ENCODE measurements around the gene HOXD12. TPM values are rescaled to one million over a fixed set of nuclear protein-coding genes. Genes with fewer than 3 reads are reported as not detected.
A peak's percentile ranks its signal among the peaks of the same experiment; 100 is the strongest.

The HOXD12 gene
- total RNA-seq, 1 experiment from 2014 or later: 0.27 TPM

DNA sequence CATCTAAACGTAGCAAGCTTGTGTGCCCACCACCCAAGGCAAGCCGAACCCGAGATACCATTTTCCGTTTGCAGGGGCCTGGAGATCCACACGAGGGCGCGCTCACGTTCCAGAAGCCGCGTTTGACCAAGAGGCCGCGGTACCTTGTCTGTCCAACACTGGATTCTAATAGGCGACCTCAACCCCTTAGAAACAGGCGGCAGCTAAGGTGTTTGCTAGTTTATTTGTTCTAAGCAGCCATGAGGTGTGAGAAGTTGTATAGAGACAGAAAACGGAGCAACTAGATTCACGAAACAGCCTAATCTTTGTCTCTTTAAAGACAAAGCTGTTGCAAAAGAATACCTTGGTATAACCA is 11.7 kb downstream of the HOXD12 start:
- POLR2A ChIA-PET: no interaction called here
- Histone ChIP-seq H3K79me2 (ENCODE audit: insufficient read depth, low read length) (no peaks in the 10 kb centered on the region), H4K20me1 (ENCODE audit: insufficient read depth) (no peaks in the 10 kb centered on the region), H3K9me3 (ENCODE audit: control insufficient read depth in 1 of 2, insufficient read depth in 1 of 2, low read depth in 1 of 2, low read length in 2 of 2) (no peaks in the 10 kb centered on the region), H3K4me2 (ENCODE audit: low read length) (peak overlapping the region; percentile 37), H3K27ac (ENCODE audit: low read depth, low read length) (no peak overlapping the region), H3K27me3 (ENCODE audit: insufficient read depth, low read length) (no peaks in the 10 kb centered on the region), H3K9me2 (ENCODE audit: insufficient read depth) (no peaks in the 10 kb centered on the region), H3K4me1 (ENCODE audit: control insufficient read depth in 1 of 2, insufficient read depth in 2 of 2, low read length in 2 of 2) (peaks cover 0 to 17% of the 10 kb centered on the region in 2 experiments; a peak in 1 of 4 replicates), H3K4me3 (replicated peaks in 1 of 2; ENCODE audit: low read depth in 1 of 2, low read length in 2 of 2) (no peak overlapping the region), H2AFZ (ENCODE audit: low read depth, low read length, poor library complexity, severe bottlenecking) (peak overlapping the region; percentile 88), H3K36me3 (ENCODE audit: control insufficient read depth in 1 of 2, insufficient read depth in 2 of 2, low read length in 2 of 2) (no peaks in the 10 kb centered on the region), H3K9ac (ENCODE audit: low read length) (no peak overlapping the region)
- no TSS peak for BruUV-seq (replicated peaks)
- DNase-seq (ENCODE audit: low read depth, low spot score): no peak
- ATAC-seq: peak; percentile 82
- RAD21 ChIA-PET (ENCODE audit: low non-redundant PET in 1 of 2, low total read pairs in 2 of 2, uncharacterized antibody in 2 of 2, unreplicated experiment in 2 of 2): no interaction called here
- intact Hi-C loops (cut with micrococcal nuclease): no loop called here
- peak; percentile 55 for TF ChIP-seq YY1 (IDR thresholded peaks at IDR 0.05; ENCODE audit: extremely low read depth, insufficient replicate concordance, low read depth, low read length)
- TF ChIP-seq, protein P1, sequence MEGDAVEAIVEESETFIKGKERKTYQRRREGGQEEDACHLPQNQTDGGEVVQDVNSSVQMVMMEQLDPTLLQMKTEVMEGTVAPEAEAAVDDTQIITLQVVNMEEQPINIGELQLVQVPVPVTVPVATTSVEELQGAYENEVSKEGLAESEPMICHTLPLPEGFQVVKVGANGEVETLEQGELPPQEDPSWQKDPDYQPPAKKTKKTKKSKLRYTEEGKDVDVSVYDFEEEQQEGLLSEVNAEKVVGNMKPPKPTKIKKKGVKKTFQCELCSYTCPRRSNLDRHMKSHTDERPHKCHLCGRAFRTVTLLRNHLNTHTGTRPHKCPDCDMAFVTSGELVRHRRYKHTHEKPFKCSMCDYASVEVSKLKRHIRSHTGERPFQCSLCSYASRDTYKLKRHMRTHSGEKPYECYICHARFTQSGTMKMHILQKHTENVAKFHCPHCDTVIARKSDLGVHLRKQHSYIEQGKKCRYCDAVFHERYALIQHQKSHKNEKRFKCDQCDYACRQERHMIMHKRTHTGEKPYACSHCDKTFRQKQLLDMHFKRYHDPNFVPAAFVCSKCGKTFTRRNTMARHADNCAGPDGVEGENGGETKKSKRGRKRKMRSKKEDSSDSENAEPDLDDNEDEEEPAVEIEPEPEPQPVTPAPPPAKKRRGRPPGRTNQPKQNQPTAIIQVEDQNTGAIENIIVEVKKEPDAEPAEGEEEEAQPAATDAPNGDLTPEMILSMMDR (IDR thresholded peaks at IDR 0.05 in 2 of 3, conservative IDR thresholded peaks at IDR 0.05 in 1 of 3; ENCODE audit: borderline replicate concordance in 1 of 3, insufficient read depth in 1 of 3, low read depth in 2 of 3, low read length in 2 of 3): peak; percentile 73 to 88 (median 86)
- no peak for TF ChIP-seq EZH2 (IDR thresholded peaks at IDR 0.05)
- TF ChIP-seq RAD21 (IDR thresholded peaks at IDR 0.05; ENCODE audit: low read depth): peak; percentile 60
- TF ChIP-seq, protein P2, sequence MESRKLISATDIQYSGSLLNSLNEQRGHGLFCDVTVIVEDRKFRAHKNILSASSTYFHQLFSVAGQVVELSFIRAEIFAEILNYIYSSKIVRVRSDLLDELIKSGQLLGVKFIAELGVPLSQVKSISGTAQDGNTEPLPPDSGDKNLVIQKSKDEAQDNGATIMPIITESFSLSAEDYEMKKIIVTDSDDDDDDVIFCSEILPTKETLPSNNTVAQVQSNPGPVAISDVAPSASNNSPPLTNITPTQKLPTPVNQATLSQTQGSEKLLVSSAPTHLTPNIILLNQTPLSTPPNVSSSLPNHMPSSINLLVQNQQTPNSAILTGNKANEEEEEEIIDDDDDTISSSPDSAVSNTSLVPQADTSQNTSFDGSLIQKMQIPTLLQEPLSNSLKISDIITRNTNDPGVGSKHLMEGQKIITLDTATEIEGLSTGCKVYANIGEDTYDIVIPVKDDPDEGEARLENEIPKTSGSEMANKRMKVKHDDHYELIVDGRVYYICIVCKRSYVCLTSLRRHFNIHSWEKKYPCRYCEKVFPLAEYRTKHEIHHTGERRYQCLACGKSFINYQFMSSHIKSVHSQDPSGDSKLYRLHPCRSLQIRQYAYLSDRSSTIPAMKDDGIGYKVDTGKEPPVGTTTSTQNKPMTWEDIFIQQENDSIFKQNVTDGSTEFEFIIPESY (IDR thresholded peaks at IDR 0.05; ENCODE audit: extremely low read depth, insufficient replicate concordance, low read length): no peak
- TF ChIP-seq, protein P3, sequence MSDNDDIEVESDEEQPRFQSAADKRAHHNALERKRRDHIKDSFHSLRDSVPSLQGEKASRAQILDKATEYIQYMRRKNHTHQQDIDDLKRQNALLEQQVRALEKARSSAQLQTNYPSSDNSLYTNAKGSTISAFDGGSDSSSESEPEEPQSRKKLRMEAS (IDR thresholded peaks at IDR 0.05): 0 out of 2 replicates have a peak, but pooled peaks have one; percentile 25
- TF ChIP-seq JUND (IDR thresholded peaks at IDR 0.05): no peak
- no peak for TF ChIP-seq SIN3A (IDR thresholded peaks at IDR 0.05; ENCODE audit: low read depth)
- CTCF ChIA-PET: interaction anchor here (0.6 to 2.2 kb wide), 9 partner anchors 9 to 543 kb away, joined by 3 to 11 read pairs (median 7); no protein-coding TSS in a partner anchor

Measured in HCT116 (cell line).